H1 (cell line): ENCODE measurements around the gene GABRB2. TPM values are rescaled to one million over a fixed set of nuclear protein-coding genes. Genes with fewer than 3 reads are reported as not detected.

Source experiments
- CTCF ChIA-PET: fragments of 300-600 bp; sonication (Branson Sonifier 250); formaldehyde crosslinking; loops from one replicate; lab custom pipeline; 2021; ENCODE audit not compliant: partially characterized antibody; lab: Charles Lee
- POLR2A ChIA-PET: fragments of 300-600 bp; sonication (Branson Sonifier 250); formaldehyde crosslinking; loops from one replicate; lab custom pipeline; 2021; ENCODE audit warnings: inconsistent platforms; ENCODE audit not compliant: partially characterized antibody; lab: Charles Lee
- DNase-seq, 2 experiments: peaks; one replicate each; pipeline versions ENCODE4 v3.0.0 to v3.0.0-alpha.2; 2010 to 2022; ENCODE audit warnings: low spot score in 2 of 2, low read depth in 1 of 2, mixed read lengths in 1 of 2
- FAIRE-seq: peaks from 2 replicates; lab custom pipeline; 2011; peaks lifted over from hg19 to GRCh38; lab: Jason Lieb, UNC
- H2AFZ ChIP-seq: 2 replicates; pipeline ENCODE4 v1.8.1; 2012; ENCODE audit warnings: low read length, inconsistent platforms
- H2AK5ac ChIP-seq: 2 replicates; pipeline ENCODE4 v1.6.1; 2013; ENCODE audit warnings: low read depth, low read length
- H2BK120ac ChIP-seq: replicated peaks from 2 replicates; pipeline ENCODE3; 2013; ENCODE audit warnings: low read depth, low read length, inconsistent platforms
- H2BK12ac ChIP-seq: 2 replicates; pipeline ENCODE4 v1.6.1; 2013; ENCODE audit warnings: low read depth, low read length
- H2BK15ac ChIP-seq: 2 replicates; pipeline ENCODE4 v1.6.1; 2013; ENCODE audit warnings: low read length
- H2BK20ac ChIP-seq: 2 replicates; pipeline ENCODE4 v1.6.1; 2013; ENCODE audit warnings: low read length
- H2BK5ac ChIP-seq: 2 replicates; pipeline ENCODE4 v1.6.1; 2013; ENCODE audit warnings: low read depth, low read length
- H3K14ac ChIP-seq: 2 replicates; pipeline ENCODE4 v1.6.1; 2013; ENCODE audit warnings: inconsistent platforms; ENCODE audit not compliant: insufficient read length
- H3K18ac ChIP-seq: 2 replicates; pipeline ENCODE4 v1.6.1; 2013; ENCODE audit warnings: low read length; ENCODE audit errors: extremely low read depth
- H3K23ac ChIP-seq: 2 replicates; pipeline ENCODE4 v1.6.1; 2013; ENCODE audit warnings: inconsistent platforms; ENCODE audit not compliant: insufficient read length
- H3K23me2 ChIP-seq: 2 replicates; pipeline ENCODE4 v1.6.1; 2013; ENCODE audit warnings: low read depth, low read length
- H3K27ac ChIP-seq: 2 replicates; pipeline ENCODE4 v1.6.1; 2011; ENCODE audit warnings: low read depth, low read length, inconsistent platforms
- H3K27me3 ChIP-seq, 4 experiments: replicated peaks in 1 of 4; 1 replicate in 1 of 4; 2 replicates in 3 of 4; pipeline versions ENCODE4 v1.6.1 to v1.8.1; 2011 to 2013; ENCODE audit warnings: low read length in 3 of 4, mild to moderate bottlenecking in 3 of 4, inconsistent platforms in 2 of 4, mixed read lengths in 2 of 4, moderate library complexity in 1 of 4; ENCODE audit not compliant: control insufficient read depth in 3 of 4, insufficient read depth in 3 of 4; ENCODE audit errors: extremely low read depth in 1 of 4
- H3K36me3 ChIP-seq, 4 experiments: 2 replicates each; pipeline versions ENCODE4 v1.6.1 to v1.8.1; 2011 to 2013; ENCODE audit warnings: mild to moderate bottlenecking in 4 of 4, low read length in 3 of 4, moderate library complexity in 2 of 4, control low read depth in 1 of 4, inconsistent platforms in 1 of 4; ENCODE audit not compliant: insufficient read depth in 4 of 4, control insufficient read depth in 2 of 4
- H3K4ac ChIP-seq: replicated peaks from 2 replicates; pipeline ENCODE3; 2013; ENCODE audit warnings: low read length, low read depth, mixed read lengths, inconsistent platforms; ENCODE audit not compliant: insufficient read length
- H3K4me1 ChIP-seq, 4 experiments: replicated peaks in 1 of 4; 1 replicate in 1 of 4; 2 replicates in 3 of 4; pipeline versions ENCODE4 v1.6.1 to v1.8.1; 2011 to 2013; ENCODE audit warnings: low read length in 3 of 4, inconsistent platforms in 2 of 4, mixed read lengths in 1 of 4; ENCODE audit not compliant: insufficient read depth in 4 of 4, control insufficient read depth in 3 of 4
- H3K4me2 ChIP-seq, 2 experiments: 2 replicates each; pipeline versions ENCODE4 v1.6.1 to v1.8.1; 2011 to 2013; ENCODE audit warnings: low read depth in 2 of 2, low read length in 2 of 2, control low read depth in 1 of 2, inconsistent platforms in 1 of 2, mild to moderate bottlenecking in 1 of 2; ENCODE audit not compliant: insufficient read depth in 1 of 2
- H3K4me3 ChIP-seq, 4 experiments: fragments of 200-600, 300-600 bp in 1 of 4; sonication (generic), shearing (Covaris generic), sonication (Bioruptor Twin) in 1 of 4; 2 replicates each; pipeline versions ENCODE4 v1.5.1 to v1.8.1; 2011 to 2016; ENCODE audit warnings: low read length in 4 of 4, low read depth in 3 of 4, control low read depth in 2 of 4, inconsistent platforms in 2 of 4, mild to moderate bottlenecking in 2 of 4, mixed read lengths in 1 of 4, moderate library complexity in 1 of 4; ENCODE audit not compliant: insufficient read depth in 2 of 4; ENCODE audit errors: extremely low read depth in 1 of 4
- H3K56ac ChIP-seq: replicated peaks from 2 replicates; pipeline ENCODE3; 2013; ENCODE audit warnings: low read depth, mild to moderate bottlenecking, mixed read lengths, low read length, inconsistent platforms; ENCODE audit not compliant: insufficient read length
- H3K79me1 ChIP-seq: 2 replicates; pipeline ENCODE4 v1.6.1; 2013; ENCODE audit warnings: low read depth, low read length, control low read depth
- H3K79me2 ChIP-seq, 2 experiments: 2 replicates each; pipeline versions ENCODE4 v1.6.1 to v1.8.1; 2012 to 2013; ENCODE audit warnings: low read length in 2 of 2, mild to moderate bottlenecking in 2 of 2, inconsistent platforms in 1 of 2; ENCODE audit not compliant: insufficient read depth in 2 of 2, control insufficient read depth in 1 of 2
- H3K9ac ChIP-seq, 4 experiments: replicated peaks in 1 of 4; 1 replicate in 1 of 4; 2 replicates in 3 of 4; pipeline versions ENCODE4 v1.6.1 to v1.8.1; 2011 to 2013; ENCODE audit warnings: low read depth in 3 of 4, low read length in 3 of 4, control low read depth in 2 of 4, mild to moderate bottlenecking in 2 of 4, moderate library complexity in 2 of 4, inconsistent platforms in 1 of 4; ENCODE audit errors: extremely low read depth in 1 of 4
- H3K9me3 ChIP-seq, 2 experiments: 2 replicates each; pipeline versions ENCODE4 v1.6.1 to v1.8.1; 2012 to 2013; ENCODE audit warnings: mild to moderate bottlenecking in 2 of 2, moderate library complexity in 2 of 2, control low read depth in 1 of 2, inconsistent platforms in 1 of 2, low read depth in 1 of 2, low read length in 1 of 2, mixed read lengths in 1 of 2; ENCODE audit not compliant: insufficient read depth in 2 of 2
- H4K20me1 ChIP-seq, 2 experiments: replicated peaks in 1 of 2; 2 replicates each; pipeline versions ENCODE3 to v1.8.1; 2011 to 2013; ENCODE audit warnings: inconsistent platforms in 2 of 2, low read length in 2 of 2, mild to moderate bottlenecking in 1 of 2; ENCODE audit not compliant: insufficient read depth in 2 of 2, control insufficient read depth in 1 of 2
- H4K5ac ChIP-seq: 2 replicates; pipeline ENCODE4 v1.6.1; 2013; ENCODE audit warnings: low read length, low read depth, mixed read lengths, inconsistent platforms; ENCODE audit not compliant: insufficient read length
- H4K8ac ChIP-seq: 2 replicates; pipeline ENCODE4 v1.8.0; 2013; ENCODE audit warnings: mild to moderate bottlenecking, moderate library complexity, low read length, inconsistent platforms; ENCODE audit not compliant: insufficient read depth; ENCODE audit errors: extremely low read depth
- H4K91ac ChIP-seq: replicated peaks from 2 replicates; pipeline ENCODE3; 2013; ENCODE audit warnings: low read length, mixed read lengths, inconsistent platforms; ENCODE audit not compliant: insufficient read length
- ATF2 ChIP-seq: IDR thresholded peaks from 2 replicates; pipeline ENCODE4 v1.6.1; 2012; ENCODE audit warnings: low read length, inconsistent platforms
- BCL11A ChIP-seq, 2 experiments: IDR thresholded peaks; one replicate each; pipeline ENCODE4 v1.6.1; 2011; ENCODE audit warnings: low read depth in 2 of 2, low read length in 2 of 2, mild to moderate bottlenecking in 2 of 2
- JUND ChIP-seq: IDR thresholded peaks from 2 replicates; pipeline ENCODE4 v1.6.1; 2011; ENCODE audit warnings: mild to moderate bottlenecking, improper control_type of control experiment, low read length
- KDM1A ChIP-seq: fragments of 200-600, 300-600 bp; sonication (generic); IDR thresholded peaks from 2 replicates; pipeline ENCODE4 v1.7.1; 2016; ENCODE audit warnings: mild to moderate bottlenecking, low read length, borderline replicate concordance
- KDM4A ChIP-seq: IDR thresholded peaks from one replicate; pipeline ENCODE4 v1.7.1; 2012; ENCODE audit warnings: low read depth, mild to moderate bottlenecking, moderate library complexity, low read length, inconsistent platforms; ENCODE audit not compliant: severe bottlenecking
- MAX ChIP-seq: IDR thresholded peaks from 2 replicates; pipeline ENCODE4 v1.6.1; 2012; ENCODE audit warnings: inconsistent platforms
- NRF1 ChIP-seq: IDR thresholded peaks from 2 replicates; pipeline ENCODE4 v1.6.1; 2011; ENCODE audit warnings: mild to moderate bottlenecking, low read depth, low read length, improper control_type of control experiment
- RAD21 ChIP-seq, 2 experiments: IDR thresholded peaks in 1 of 2; conservative IDR thresholded peaks in 1 of 2; 2 replicates each; pipeline ENCODE4 v1.6.1; 2011; ENCODE audit warnings: low read depth in 2 of 2, low read length in 2 of 2, improper control_type of control experiment in 1 of 2, inconsistent platforms in 1 of 2, mild to moderate bottlenecking in 1 of 2, moderate library complexity in 1 of 2
- SAP30 ChIP-seq: fragments of 300-600 bp; sonication (generic); IDR thresholded peaks from 2 replicates; pipeline ENCODE4 v1.7.1; 2012; ENCODE audit warnings: low read length, moderate library complexity, mild to moderate bottlenecking, inconsistent platforms; ENCODE audit not compliant: insufficient read depth, insufficient replicate concordance
- USF2 ChIP-seq: IDR thresholded peaks from 2 replicates; pipeline ENCODE4 v1.6.1; 2011; ENCODE audit warnings: low read length, improper control_type of control experiment
- WGBS, 2 experiments: shearing (Covaris generic) in 1 of 2; methylation state at CpG; one replicate each; pipeline versions ENCODE4 v1.1.6 to v1.1.7; 2013 to 2015; ENCODE audit warnings: low lambda C conversion rate in 2 of 2, mixed read lengths in 2 of 2, inconsistent platforms in 1 of 2, low coverage in 1 of 2, missing lambda C conversion rate in 1 of 2; ENCODE audit not compliant: insufficient replicate concordance in 2 of 2, insufficient coverage in 1 of 2, insufficient read length in 1 of 2; ENCODE audit errors: extremely low coverage in 1 of 2, missing lambda C conversion rate in 1 of 2; 5-methylcytosine and 5-hydroxymethylcytosine counted together
- polyA plus RNA-seq, 7 experiments: library from polyadenylated mRNA; depleted of rRNA in 3 of 7; stranded (reverse) in 5 of 7; unstranded in 2 of 7; fragments of >200 nt in 5 of 7; fragments of 200-250 nt in 2 of 7; gene quantifications; 1 replicate in 5 of 7; 2 replicates in 1 of 7; 4 replicates in 1 of 7; pipeline versions ENCODE4 v1.2.1 to v1.2.3, GENCODE V29; 2011 to 2013; ENCODE audit warnings: missing spikeins in 2 of 7, mixed read lengths in 2 of 7
- total RNA-seq: library from RNA; stranded (reverse); fragmentation: NEBNext Ultra II Directional; extraction: Animal tissue kit (Norgen Biotek cat#: 25700); gene quantifications from 2 replicates; pipeline ENCODE4 v1.2.1, GENCODE V29; 2021

Gene GABRB2
- total and polyA plus RNA-seq, 2 of the 8 experiments (the other 6 are each of a cell fraction or from before 2014, with no cell fraction given) = 0.54 to 1.9 TPM

DNA sequence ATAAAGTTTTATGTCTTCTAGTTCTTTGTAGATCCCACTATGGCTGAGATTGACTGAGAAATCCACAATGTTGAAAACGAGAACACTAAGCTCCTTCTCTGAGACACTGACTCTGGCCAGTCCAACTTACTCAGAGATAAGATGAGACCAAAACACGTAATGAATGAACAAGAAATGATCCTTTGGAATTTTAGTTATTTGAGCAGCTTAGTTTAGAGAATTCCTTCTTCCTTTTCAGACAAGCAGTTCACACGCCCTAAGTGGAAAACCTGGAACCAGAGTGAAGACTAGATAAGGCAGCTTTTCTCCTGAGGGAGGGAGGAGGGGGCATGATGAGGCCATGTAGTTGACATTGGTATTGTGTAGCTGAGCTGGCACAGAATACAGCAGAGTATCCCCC, 139.6 kb downstream of the GABRB2 start:
- Histone ChIP-seq H3K9ac (no peak overlapping the region), H3K9me3 (no peaks in the 10 kb centered on the region), H3K56ac (no peak overlapping the region), H2BK120ac (no peak overlapping the region), H3K27me3 (no peaks in the 10 kb centered on the region), H3K79me2 (no peaks in the 10 kb centered on the region), H2AFZ (no peak overlapping the region), H4K5ac (no peak overlapping the region), H4K91ac (no peak overlapping the region), H3K36me3 (no peaks in the 10 kb centered on the region), H3K4ac (no peak overlapping the region), H3K79me1 (no peaks in the 10 kb centered on the region), H3K14ac (no peak overlapping the region), H2BK5ac (no peak overlapping the region), H2BK15ac (no peak overlapping the region), H3K27ac (no peak overlapping the region), H2BK20ac (no peak overlapping the region), H3K4me1 (no peaks in the 10 kb centered on the region), H2BK12ac (no peak overlapping the region), H3K18ac (no peak overlapping the region), H3K23me2 (no peaks in the 10 kb centered on the region; the same call in 1 of the 2 replicates), H3K4me2 (no peak overlapping the region), H4K8ac (no peak overlapping the region), H3K23ac (no peak overlapping the region), H4K20me1 (no peaks in the 10 kb centered on the region), H2AK5ac (no peak overlapping the region), H3K4me3 (no peak overlapping the region)
- CTCF ChIA-PET = no interaction called here
- WGBS, 2 experiments = 83% methylated on average over 3 of the region's 3 CpGs; no CpG with 5 or more reads in 1 of the 2 experiments
- POLR2A ChIA-PET = no interaction called here
- no peak for DNase-seq
- no peak for FAIRE-seq
- TF ChIP-seq USF2 = no peak
- no peak for TF ChIP-seq MAX
- TF ChIP-seq SAP30 = no peak
- TF ChIP-seq NRF1 = no peak
- TF ChIP-seq KDM4A = no peak
- TF ChIP-seq RAD21 (IDR thresholded peaks at IDR 0.05 in 1 of 2, conservative IDR thresholded peaks at IDR 0.05 in 1 of 2; ENCODE audit: low read depth in 2 of 2, low read length in 2 of 2) = no peak
- no peak for TF ChIP-seq ATF2
- TF ChIP-seq JUND = no peak
- TF ChIP-seq BCL11A (IDR thresholded peaks at IDR 0.05; ENCODE audit: low read depth in 2 of 2, low read length in 2 of 2) = no peak
- TF ChIP-seq KDM1A = no peak
